A549 (cell line): Measurements from ENCODE around the gene ZNF566. TPM values are rescaled to one million over a fixed set of nuclear protein-coding genes. Genes with fewer than 3 reads are reported as not detected.

Experiments
- polyA plus RNA-seq, 4 experiments: library from polyadenylated mRNA; depleted of rRNA in 3 of 4; stranded (reverse); fragments of >200 nt; fragmentation: RNase III in 1 of 4; extraction: RNeasy Plus Mini Kit Qiagen cat#74134 plus additional on column Dnase treatment in 1 of 4; gene quantifications; 2 replicates in 3 of 4; 3 replicates in 1 of 4; pipeline ENCODE4 v1.2.3, GENCODE V29; 2011 to 2017

Gene ZNF566
- polyA plus RNA-seq, 2 of the 4 experiments (the other 2 are of a cell fraction) = 12.0 to 13.0 TPM

Other genes starting within 250 kb of the ZNF566 start
- gene ZFP14, start 110.4 kb downstream of the ZNF566 start, polyA plus RNA-seq (2011; rRNA removed) = 5.8 and 7.1 TPM in 2 replicates
- 3.3 to 3.8 TPM (median 3.4 TPM) in 3 replicates for gene ZFP14, start 110.4 kb downstream of the ZNF566 start, polyA plus RNA-seq (2017; fragmentation: RNase III; extraction: RNeasy Plus Mini Kit Qiagen cat#74134 plus additional on column Dnase treatment)
- 5.9 and 6.7 TPM in 2 replicates for gene ZFP82, start 70.9 kb downstream of the ZNF566 start, polyA plus RNA-seq (2011; rRNA removed)
- 3.1 to 3.7 TPM (median 3.7 TPM) in 3 replicates for gene ZFP82, start 70.9 kb downstream of the ZNF566 start, polyA plus RNA-seq (2017; fragmentation: RNase III; extraction: RNeasy Plus Mini Kit Qiagen cat#74134 plus additional on column Dnase treatment)
- 19.3 and 25.6 TPM in 2 replicates for gene ZNF260, start 38.7 kb upstream of the ZNF566 start, polyA plus RNA-seq (2011; rRNA removed)
- gene ZNF260, start 38.7 kb upstream of the ZNF566 start, polyA plus RNA-seq (2017; fragmentation: RNase III; extraction: RNeasy Plus Mini Kit Qiagen cat#74134 plus additional on column Dnase treatment) = 22.0 to 23.8 TPM (median 22.8 TPM) in 3 replicates
- 6.0 and 7.0 TPM in 2 replicates for gene ZNF529, start 83.7 kb upstream of the ZNF566 start, polyA plus RNA-seq (2011; rRNA removed)
- 3.1 to 3.6 TPM (median 3.2 TPM) in 3 replicates for gene ZNF529, start 83.7 kb upstream of the ZNF566 start, polyA plus RNA-seq (2017; fragmentation: RNase III; extraction: RNeasy Plus Mini Kit Qiagen cat#74134 plus additional on column Dnase treatment)
- 0.24 and 0.30 TPM in 2 replicates for gene ZNF382, start 115.8 kb upstream of the ZNF566 start, polyA plus RNA-seq (2011; rRNA removed)
- gene ZNF382, start 115.8 kb upstream of the ZNF566 start, polyA plus RNA-seq (2017; fragmentation: RNase III; extraction: RNeasy Plus Mini Kit Qiagen cat#74134 plus additional on column Dnase treatment) = 0.04 to 0.12 TPM (median 0.08 TPM) in 3 replicates
- 12.0 and 14.7 TPM in 2 replicates for gene ZNF461, start 177.3 kb upstream of the ZNF566 start, polyA plus RNA-seq (2011; rRNA removed)
- 11.1 to 12.4 TPM (median 11.2 TPM) in 3 replicates for gene ZNF461, start 177.3 kb upstream of the ZNF566 start, polyA plus RNA-seq (2017; fragmentation: RNase III; extraction: RNeasy Plus Mini Kit Qiagen cat#74134 plus additional on column Dnase treatment)
- gene ZNF567, start 198.1 kb upstream of the ZNF566 start, polyA plus RNA-seq (2011; rRNA removed) = 16.3 and 19.0 TPM in 2 replicates
- 7.9 to 8.9 TPM (median 8.7 TPM) in 3 replicates for gene ZNF567, start 198.1 kb upstream of the ZNF566 start, polyA plus RNA-seq (2017; fragmentation: RNase III; extraction: RNeasy Plus Mini Kit Qiagen cat#74134 plus additional on column Dnase treatment)